Measurements from ENCODE around the gene CDK5. TPM values are rescaled to one million over a fixed set of nuclear protein-coding genes. Genes with fewer than 3 reads are reported as not detected.
A peak's percentile ranks its signal among the peaks of the same experiment; 100 is the strongest.

Gene CDK5
- total and polyA plus RNA-seq, 2 of the 13 experiments (the other 11 are each of a cell fraction or from before 2014, with no cell fraction given): 16.4 to 21.3 TPM

- TF ChIP-seq, protein P1, sequence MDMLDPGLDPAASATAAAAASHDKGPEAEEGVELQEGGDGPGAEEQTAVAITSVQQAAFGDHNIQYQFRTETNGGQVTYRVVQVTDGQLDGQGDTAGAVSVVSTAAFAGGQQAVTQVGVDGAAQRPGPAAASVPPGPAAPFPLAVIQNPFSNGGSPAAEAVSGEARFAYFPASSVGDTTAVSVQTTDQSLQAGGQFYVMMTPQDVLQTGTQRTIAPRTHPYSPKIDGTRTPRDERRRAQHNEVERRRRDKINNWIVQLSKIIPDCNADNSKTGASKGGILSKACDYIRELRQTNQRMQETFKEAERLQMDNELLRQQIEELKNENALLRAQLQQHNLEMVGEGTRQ (IDR thresholded peaks at IDR 0.05; ENCODE audit: low read depth, low read length): no peak
- TF ChIP-seq, protein P1 (CRISPR knock-in tag; IDR thresholded peaks at IDR 0.05; ENCODE audit: borderline replicate concordance): no peak
- no peak for TF ChIP-seq ZNF570 (CRISPR knock-in tag; IDR thresholded peaks at IDR 0.05; ENCODE audit: borderline replicate concordance)
- no peak for TF ChIP-seq SMARCE1 (IDR thresholded peaks at IDR 0.05; ENCODE audit: borderline replicate concordance)
- no peak for TF ChIP-seq KDM5B (CRISPR knock-in tag; IDR thresholded peaks at IDR 0.05; ENCODE audit: borderline replicate concordance)
- no peak for TF ChIP-seq SOX13 (IDR thresholded peaks at IDR 0.05)
- TF ChIP-seq SOX13 (CRISPR knock-in tag; conservative IDR thresholded peaks at IDR 0.05 in 1 of 2, IDR thresholded peaks at IDR 0.05 in 1 of 2): no peak
- peak; percentile 10 for TF ChIP-seq XRCC5 (optimal IDR thresholded peaks at IDR 0.05; ENCODE audit: low read length)
- TF ChIP-seq ZNF30 (CRISPR knock-in tag; IDR thresholded peaks at IDR 0.05): 0 out of 2 replicates have a peak, but pooled peaks have one; percentile 5
- TF ChIP-seq, protein P2, sequence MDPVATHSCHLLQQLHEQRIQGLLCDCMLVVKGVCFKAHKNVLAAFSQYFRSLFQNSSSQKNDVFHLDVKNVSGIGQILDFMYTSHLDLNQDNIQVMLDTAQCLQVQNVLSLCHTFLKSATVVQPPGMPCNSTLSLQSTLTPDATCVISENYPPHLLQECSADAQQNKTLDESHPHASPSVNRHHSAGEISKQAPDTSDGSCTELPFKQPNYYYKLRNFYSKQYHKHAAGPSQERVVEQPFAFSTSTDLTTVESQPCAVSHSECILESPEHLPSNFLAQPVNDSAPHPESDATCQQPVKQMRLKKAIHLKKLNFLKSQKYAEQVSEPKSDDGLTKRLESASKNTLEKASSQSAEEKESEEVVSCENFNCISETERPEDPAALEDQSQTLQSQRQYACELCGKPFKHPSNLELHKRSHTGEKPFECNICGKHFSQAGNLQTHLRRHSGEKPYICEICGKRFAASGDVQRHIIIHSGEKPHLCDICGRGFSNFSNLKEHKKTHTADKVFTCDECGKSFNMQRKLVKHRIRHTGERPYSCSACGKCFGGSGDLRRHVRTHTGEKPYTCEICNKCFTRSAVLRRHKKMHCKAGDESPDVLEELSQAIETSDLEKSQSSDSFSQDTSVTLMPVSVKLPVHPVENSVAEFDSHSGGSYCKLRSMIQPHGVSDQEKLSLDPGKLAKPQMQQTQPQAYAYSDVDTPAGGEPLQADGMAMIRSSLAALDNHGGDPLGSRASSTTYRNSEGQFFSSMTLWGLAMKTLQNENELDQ (CRISPR knock-in tag; IDR thresholded peaks at IDR 0.05; ENCODE audit: borderline replicate concordance): no peak
- TF ChIP-seq ZMYM4 (CRISPR knock-in tag; IDR thresholded peaks at IDR 0.05): no peak
- TF ChIP-seq, protein P3, sequence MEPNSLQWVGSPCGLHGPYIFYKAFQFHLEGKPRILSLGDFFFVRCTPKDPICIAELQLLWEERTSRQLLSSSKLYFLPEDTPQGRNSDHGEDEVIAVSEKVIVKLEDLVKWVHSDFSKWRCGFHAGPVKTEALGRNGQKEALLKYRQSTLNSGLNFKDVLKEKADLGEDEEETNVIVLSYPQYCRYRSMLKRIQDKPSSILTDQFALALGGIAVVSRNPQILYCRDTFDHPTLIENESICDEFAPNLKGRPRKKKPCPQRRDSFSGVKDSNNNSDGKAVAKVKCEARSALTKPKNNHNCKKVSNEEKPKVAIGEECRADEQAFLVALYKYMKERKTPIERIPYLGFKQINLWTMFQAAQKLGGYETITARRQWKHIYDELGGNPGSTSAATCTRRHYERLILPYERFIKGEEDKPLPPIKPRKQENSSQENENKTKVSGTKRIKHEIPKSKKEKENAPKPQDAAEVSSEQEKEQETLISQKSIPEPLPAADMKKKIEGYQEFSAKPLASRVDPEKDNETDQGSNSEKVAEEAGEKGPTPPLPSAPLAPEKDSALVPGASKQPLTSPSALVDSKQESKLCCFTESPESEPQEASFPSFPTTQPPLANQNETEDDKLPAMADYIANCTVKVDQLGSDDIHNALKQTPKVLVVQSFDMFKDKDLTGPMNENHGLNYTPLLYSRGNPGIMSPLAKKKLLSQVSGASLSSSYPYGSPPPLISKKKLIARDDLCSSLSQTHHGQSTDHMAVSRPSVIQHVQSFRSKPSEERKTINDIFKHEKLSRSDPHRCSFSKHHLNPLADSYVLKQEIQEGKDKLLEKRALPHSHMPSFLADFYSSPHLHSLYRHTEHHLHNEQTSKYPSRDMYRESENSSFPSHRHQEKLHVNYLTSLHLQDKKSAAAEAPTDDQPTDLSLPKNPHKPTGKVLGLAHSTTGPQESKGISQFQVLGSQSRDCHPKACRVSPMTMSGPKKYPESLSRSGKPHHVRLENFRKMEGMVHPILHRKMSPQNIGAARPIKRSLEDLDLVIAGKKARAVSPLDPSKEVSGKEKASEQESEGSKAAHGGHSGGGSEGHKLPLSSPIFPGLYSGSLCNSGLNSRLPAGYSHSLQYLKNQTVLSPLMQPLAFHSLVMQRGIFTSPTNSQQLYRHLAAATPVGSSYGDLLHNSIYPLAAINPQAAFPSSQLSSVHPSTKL (CRISPR knock-in tag; IDR thresholded peaks at IDR 0.05): no peak
- TF ChIP-seq ATM (IDR thresholded peaks at IDR 0.05; ENCODE audit: borderline replicate concordance): no peak
- TF ChIP-seq ZFP90 (CRISPR knock-in tag; IDR thresholded peaks at IDR 0.05; ENCODE audit: borderline replicate concordance): 0 out of 2 replicates have a peak, but pooled peaks have one; percentile 13
- 0 out of 2 replicates have a peak, but pooled peaks have one; percentile 9 for TF ChIP-seq ZNF616 (CRISPR knock-in tag; IDR thresholded peaks at IDR 0.05; ENCODE audit: low read depth)
Observed at GRCh38 chr7:151080067-151080521, 22.4 kb upstream of the CDK5 start (continued).

Data from HepG2 (cell line).